HG02763 (cell line): ENCODE measurements around the gene OXCT2.
A peak's percentile ranks its signal among the peaks of the same experiment; 100 is the strongest.
"Not testable (repeated sequence)": the region's sequence is repeated elsewhere in the genome, so short reads cannot be mapped to it uniquely, and the experiment has no call there.

ENCODE experiments used
- ATAC-seq: cut with Tn5 transposase; IDR thresholded peaks from one replicate; pipeline ENCODE4 v1.9.1; 2021; ENCODE audit warnings: mild to moderate bottlenecking, moderate library complexity; ENCODE audit not compliant: unreplicated experiment

Gene OXCT2

DNA sequence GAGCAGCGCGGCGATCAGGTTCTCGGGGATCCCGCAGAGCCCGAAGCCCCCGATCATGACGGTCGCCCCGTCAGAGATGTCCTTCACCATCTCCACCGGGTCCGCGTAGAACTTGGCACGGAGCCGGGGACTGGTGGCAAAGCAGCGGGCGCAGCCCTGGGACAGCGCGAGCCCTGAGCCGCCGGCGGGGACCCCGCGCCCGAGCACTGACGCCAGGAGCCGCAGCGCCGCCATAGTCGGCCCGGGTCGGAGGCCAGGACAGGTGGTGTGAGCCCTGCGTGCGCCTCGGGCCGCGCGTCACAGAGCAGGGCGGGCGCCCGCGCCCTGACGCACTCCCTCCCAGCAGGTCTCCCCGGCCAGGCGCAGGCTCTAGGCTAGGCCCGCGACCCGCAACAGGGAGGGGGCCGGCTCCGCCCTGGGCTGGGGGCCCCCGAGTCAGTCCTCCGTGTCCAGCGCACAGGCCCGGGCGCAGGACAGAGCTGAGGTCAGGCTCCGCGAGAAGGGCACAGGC is at the start of gene OXCT2:
OXCT2 (minus strand) TSS at position 327 of the 511 bp plus-strand sequence; CDS start at position 234, 93 bp downstream.
- ATAC-seq: not testable (repeated sequence)

DNA sequence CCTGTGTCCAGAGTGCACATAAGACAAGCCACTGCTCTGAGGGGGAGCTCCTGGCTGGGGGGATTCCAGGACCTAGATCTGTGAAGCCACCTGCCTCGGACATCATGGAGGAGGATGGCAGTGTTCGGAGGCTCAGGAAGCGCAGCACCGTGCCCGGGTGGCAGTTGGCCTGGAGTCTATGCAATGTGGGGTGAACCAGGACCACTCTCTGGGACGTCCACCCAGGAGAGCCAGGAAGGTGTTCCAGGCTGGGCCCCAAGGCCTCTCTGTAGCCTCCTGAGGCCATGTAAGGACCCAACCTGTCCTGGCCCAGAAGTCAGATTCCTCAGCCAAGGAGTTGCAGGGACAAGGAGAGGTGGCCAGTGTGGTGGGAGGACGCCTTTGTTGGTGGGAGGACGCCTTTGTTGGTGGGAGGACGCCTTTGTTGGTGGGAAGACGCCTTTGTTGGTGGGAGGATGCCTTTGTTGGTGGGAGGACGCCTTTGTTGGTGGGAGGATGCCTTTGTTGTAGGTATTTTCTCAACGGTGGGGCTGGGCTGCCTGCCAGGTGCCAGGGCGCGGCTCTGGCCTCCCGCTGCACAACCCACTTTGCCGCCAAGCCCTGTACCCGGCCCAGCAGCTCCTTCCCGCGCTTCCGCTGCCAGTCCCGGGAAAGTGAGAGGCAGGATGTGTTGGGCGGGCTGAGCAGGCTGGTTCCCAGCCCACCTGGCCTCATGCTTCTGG is 48.1 kb upstream of the OXCT2 start:
- no peak for ATAC-seq

GRCh38 chr1:39818482-39818881 is 47.3 kb upstream of the OXCT2 start:
- ATAC-seq: no peak

GRCh38 chr1:39817091-39817932 is 46.2 kb upstream of the OXCT2 start:
- peak; percentile 84 for ATAC-seq

DNA sequence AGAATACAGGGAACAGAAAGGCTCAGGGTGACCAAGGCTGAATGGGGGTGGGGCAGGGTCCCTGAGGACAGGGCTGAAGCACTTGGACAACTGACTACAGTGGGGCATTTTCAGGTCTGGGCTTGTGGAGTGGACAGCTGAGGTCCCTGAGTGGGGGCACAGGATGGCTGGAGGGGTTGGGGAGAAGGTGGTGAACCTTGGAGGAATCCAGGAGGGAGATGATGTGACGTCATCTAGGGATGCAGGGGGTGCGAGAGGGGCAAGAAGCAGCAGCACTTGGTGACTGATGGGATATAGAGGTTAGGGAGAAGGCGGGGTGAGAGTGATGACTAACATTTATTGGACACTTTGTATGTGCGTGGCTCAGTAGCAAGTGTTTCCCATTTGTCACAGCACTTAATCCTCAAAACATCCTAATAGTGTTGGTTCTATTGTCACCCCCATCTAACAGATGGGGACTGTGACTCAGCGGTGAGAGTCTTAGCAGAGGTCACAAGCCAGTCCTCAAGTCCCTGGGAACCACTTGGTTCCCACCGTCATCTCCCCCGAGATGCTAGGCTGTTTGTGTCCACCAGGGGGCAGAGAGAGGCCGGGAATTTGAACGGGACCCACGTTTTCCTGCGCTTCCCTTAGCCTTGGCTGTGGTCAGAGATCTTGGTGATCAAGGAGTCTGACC is 45.4 kb upstream of the OXCT2 start:
- ATAC-seq: peak; percentile 34

DNA sequence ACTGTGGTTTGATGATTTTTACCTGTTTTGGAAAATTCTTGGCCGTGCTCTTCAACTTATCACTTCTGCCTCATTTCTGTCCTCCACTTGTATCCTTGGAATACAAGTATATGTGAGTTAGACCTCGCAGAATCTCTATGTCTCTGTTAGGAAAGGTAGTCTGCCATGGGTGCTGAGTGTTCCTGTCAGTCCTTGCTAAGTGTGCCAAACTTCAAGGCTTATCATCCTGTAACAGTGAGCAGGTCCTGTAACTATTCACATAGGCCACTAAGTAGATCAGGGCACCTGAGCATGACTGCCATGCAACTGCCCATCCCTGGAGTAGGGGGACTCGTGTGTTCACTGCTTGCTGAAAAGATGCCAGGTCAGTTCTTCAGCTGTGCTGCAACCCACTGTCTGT is 41.8 kb upstream of the OXCT2 start:
- ATAC-seq: no peak

GRCh38 chr1:39808784-39809517 is 37.8 kb upstream of the OXCT2 start:
- ATAC-seq: no peak

- ATAC-seq: no peak
Measured at GRCh38 chr1:39805385-39805784, 34.2 kb upstream of the OXCT2 start.

- ATAC-seq: no peak
Measured at GRCh38 chr1:39802496-39803260, 31.5 kb upstream of the OXCT2 start.

DNA sequence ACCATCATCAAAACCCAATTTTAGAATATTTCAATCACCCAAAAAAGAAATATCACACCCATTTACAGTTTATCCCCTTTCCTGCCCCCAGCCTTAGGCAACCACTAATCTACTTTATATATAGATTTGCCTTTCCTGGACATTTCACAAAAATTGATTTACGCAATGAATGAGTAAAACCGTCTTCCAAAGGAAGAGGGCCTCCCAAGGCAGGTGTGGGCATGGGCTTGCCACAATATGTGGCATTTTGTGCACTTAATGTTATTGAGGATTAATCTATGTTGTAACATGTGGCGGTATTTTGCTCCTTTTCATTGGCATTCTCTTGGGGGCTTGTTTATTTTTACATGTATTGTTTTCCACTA is 29.3 kb upstream of the OXCT2 start:
- ATAC-seq: no peak

DNA sequence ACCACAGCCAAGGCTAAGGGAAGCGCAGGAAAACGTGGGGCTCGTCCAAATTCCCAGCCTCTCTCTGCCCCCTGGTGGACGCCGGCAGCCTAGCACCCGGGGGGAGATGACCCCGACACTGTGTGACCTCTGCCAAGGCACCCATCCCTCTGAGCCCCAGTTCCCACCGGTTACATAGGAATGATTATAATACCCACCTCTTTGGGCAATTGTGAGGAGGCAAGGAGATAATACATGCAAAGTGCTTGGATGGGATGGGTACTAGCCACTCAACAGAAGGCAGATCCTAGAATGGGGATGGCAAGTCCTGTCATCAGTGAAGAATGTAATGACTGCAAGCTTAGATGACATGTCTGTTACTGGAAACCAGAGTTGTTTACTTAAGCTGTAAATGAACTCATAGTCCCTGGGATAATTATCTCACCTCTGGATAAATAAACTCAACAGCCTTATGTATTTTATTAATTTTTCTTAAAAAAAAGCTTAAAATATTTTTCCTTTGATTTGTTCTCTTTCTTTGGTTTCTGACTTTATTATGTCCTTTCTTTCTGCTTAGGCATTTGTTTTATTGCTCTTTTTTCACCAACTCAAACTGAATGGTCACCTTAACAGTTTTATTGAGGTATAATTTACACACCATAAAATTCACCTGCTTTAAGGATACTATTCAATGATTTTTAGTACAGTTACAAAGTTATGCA is 28.8 kb upstream of the OXCT2 start:
- peak; percentile 55 for ATAC-seq

DNA sequence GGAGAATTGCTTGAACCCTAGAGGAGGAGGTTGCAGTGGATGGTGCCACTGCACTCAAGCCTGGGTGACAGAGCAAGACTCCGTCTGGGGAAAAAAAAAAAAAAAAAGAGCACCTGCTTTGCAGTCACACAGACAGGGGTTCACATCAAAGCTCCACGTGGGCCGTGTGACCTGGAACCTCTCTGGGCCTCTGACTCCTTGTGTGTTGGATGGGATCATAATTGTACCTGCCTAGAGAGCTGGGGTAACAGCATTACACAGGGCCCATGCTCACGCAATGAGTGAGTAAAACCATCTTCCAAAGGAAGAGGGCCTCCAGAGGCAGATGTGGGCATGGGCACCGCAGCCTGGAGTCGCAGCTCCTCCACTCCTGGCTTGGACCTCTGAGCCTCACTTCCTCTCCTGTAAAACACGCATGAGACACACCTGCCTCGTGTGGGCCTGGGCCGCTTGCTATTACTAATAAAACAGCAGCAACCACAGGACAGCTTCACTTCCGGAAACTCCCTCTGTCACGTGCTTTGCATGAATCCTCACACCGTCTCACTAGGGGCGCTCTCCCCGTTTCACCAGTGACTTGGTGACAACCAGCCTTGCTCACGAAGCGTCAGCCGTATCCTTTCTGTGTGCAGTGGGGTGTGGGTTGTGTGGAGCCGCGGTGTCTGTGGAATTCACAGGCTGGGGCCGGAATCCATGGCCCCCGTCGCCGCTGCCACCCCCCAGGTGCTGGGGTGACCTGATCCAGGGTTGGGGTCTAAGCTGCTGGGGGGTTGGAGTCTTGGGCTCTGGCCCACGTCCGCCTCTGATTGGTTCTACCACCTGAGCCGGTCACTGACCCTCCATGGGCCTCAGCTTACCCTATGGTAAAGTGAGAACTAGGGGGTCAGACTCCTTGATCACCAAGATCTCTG is 28.0 kb upstream of the OXCT2 start:
- peak; percentile 90 for ATAC-seq

DNA sequence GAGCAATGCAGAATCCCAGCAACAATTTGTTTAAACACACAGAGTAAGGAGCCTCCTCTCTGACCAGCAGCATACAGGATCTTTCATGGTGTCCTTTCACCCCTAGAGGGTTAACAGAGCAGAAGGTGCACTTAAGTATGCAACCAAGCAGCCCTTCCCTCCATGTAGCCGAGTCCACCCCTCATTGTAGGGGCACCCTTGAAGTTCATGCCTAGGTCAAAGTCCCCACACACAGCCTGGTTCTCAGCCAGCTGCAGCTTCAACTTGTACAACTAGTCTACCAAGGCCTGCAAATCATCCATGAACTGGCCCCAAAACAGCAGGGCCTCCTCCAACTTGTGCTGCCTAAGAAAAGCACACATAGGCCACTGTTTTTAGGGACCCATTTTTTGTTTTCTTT is 24.5 kb upstream of the OXCT2 start:
- ATAC-seq: no peak

GRCh38 chr1:39791838-39792237 is 20.7 kb upstream of the OXCT2 start:
- no peak for ATAC-seq

DNA sequence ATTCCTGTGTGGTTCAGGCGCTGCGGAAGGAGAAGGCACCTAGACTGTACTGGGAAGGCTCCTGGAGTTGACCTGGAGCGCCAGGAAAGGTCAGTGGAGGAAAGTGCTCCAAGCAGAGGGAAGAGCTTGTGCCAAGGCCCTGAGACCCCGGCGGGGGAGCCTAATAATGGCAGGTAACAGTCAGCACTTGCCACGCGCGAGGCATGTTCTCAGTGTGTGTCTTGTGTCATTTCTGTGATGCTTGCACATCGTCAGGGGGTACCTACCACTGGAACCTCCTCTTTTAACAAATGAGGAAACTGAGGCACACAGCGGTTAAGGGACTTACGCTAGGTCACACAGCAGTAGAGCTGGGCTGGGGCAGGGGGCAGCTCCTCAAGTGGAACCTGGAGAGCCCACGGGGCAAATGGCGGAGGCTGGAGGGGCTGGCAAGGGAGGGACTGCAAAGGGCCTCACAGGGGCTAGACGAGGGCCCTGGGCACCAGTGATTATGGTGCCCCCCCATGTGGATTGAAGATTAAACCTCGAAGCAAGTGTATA is 18.5 kb upstream of the OXCT2 start:
- no peak for ATAC-seq

GRCh38 chr1:39788758-39789570 is 17.8 kb upstream of the OXCT2 start, which contains the start of gene BMP8B:
BMP8B (minus strand) TSS chr1:39788865; CDS start chr1:39788485, 380 bp downstream.
- peak; percentile 60 for ATAC-seq

DNA sequence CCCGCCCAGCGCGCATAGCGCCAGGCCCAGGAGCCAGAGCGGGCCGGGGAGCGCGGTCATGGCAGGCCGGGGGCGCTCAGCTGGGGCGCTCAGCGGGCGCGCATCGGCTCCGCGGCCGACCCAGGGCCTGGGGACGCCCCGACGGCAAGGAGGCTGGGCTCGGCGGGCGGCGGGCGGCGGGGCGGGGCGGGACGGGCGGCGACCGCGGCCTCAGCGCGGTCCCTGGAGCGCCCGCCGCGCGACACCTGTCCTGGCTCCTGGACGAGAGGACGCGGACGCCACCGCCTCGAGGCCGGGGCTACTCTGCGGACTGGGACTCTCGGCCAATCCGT is 17.2 kb upstream of the OXCT2 start:
- no peak for ATAC-seq
